Endometrial microvascular endothelial cells (primary cell): ENCODE data around the gene PCDHGA6. TPM values are rescaled to one million over a fixed set of nuclear protein-coding genes. Genes with fewer than 3 reads are reported as not detected.
"Not testable (repeated sequence)": the region's sequence is repeated elsewhere in the genome, so short reads cannot be mapped to it uniquely, and the experiment has no call there.

Source experiments
- in situ Hi-C: cut with HindIII; loops from 2 replicates; pipeline ENCODE4 v1.10.0; 2017; ENCODE audit warnings: low sequenced_read_pairs, low pct_unique_long_range_greater_than_20kb; ENCODE audit errors: inconsistent ontology term
- total RNA-seq: library from RNA; depleted of rRNA; stranded (reverse); fragments of >200 nt; gene quantifications from one replicate; pipeline ENCODE4 v1.2.3, GENCODE V29; 2015; ENCODE audit errors: inconsistent ontology term

The PCDHGA6 gene
- 1.2 TPM for total RNA-seq

DNA sequence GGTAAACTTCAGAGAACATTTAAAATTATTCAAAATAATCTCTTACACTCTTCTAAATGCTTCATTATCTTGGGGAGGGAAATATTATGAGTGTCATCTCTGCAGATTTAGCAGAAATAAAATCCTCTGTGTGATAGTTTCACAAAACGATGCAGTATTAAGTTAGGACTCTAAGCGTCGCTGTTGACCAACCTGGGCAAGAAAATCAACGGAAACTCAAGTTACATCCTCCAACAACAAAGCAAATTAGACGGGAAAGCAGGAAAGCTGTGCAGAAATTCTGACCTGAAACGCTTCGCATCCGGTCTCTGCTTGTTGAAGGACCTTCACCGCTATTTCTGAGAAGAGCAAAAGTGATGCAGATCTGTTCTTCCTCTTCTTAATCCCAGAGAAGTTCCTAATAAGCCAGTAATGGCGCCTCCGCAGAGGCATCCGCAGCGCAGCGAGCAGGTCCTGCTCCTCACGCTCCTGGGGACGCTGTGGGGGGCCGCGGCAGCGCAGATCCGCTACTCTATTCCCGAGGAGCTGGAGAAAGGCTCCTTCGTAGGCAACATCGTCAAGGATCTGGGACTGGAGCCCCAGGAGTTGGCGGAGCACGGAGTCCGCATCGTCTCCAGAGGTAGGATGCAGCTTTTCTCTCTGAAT lies at the start of gene PCDHGA6:
Gene PCDHGA6, plus strand, starts transcription at position 219 of the 645 bp plus-strand sequence. Its CDS starts 193 bp downstream, at position 412.
- in situ Hi-C loops: no loop called here

GRCh38 chr5:141326088-141326854 lies 47.4 kb upstream of the PCDHGA6 start:
- in situ Hi-C loops: no loop called here

- in situ Hi-C loops: no loop called here
These were observed 45.5 kb upstream of the PCDHGA6 start for GRCh38 chr5:141328231-141328630.

- in situ Hi-C loops: no loop called here
These were observed 43.2 kb upstream of the PCDHGA6 start, which contains the start of gene PCDHGA1 for GRCh38 chr5:141330299-141331080. Gene PCDHGA1 (plus strand): TSS chr5:141330514.

DNA sequence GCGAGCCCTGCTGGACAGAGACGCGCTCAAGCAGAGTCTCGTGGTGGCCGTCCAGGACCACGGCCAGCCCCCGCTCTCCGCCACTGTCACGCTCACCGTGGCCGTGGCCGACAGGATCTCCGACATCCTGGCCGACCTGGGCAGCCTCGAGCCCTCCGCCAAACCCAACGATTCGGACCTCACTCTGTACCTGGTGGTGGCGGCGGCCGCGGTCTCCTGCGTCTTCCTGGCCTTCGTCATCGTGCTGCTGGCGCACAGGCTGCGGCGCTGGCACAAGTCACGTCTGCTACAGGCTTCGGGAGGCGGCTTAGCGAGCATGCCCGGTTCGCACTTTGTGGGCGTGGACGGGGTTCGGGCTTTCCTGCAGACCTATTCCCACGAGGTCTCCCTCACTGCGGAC lies 41.1 kb upstream of the PCDHGA6 start:
- in situ Hi-C loops: not testable (repeated sequence)

- in situ Hi-C loops: no loop called here
These were observed 35.0 kb upstream of the PCDHGA6 start, which contains the start of gene PCDHGA2 for GRCh38 chr5:141338538-141339306. Gene PCDHGA2 (plus strand): TSS chr5:141338760.

DNA sequence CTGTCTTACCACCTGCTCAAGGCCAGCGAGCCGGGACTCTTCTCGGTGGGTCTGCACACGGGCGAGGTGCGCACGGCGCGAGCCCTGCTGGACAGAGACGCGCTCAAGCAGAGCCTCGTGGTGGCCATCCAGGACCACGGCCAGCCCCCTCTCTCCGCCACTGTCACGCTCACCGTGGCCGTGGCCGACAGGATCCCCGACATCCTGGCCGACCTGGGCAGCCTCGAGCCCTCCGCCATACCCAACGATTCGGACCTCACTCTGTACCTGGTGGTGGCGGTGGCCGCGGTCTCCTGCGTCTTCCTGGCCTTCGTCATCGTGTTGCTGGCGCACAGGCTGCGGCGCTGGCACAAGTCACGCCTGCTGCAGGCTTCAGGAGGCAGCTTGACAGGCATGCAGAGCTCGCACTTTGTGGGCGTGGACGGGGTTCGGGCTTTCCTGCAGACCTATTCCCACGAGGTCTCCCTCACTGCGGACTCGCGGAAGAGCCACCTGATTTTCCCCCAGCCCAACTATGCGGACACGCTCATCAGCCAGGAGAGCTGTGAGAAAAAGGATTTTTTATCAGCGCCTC lies 32.8 kb upstream of the PCDHGA6 start:
- in situ Hi-C loops: not testable (repeated sequence)

DNA sequence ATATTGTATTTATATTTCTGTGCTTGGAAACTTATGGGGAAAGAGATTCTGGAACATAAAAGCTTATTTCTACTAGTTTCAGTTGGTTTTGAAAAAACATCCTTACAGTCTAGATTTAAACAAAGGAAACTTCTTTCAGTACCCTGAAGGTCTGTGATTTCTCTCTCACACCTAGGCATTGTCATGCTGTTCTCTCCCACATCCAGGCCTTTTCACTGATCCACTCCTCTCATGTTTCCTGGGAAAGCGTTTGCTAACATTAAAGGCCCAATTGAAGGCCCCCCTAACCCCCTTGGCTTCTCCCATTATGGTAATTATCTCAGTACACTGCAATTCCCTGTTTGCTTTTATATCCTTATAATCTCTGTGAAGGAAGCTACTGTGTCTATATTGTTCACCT lies 30.9 kb upstream of the PCDHGA6 start:
- in situ Hi-C loops: no loop called here

GRCh38 chr5:141343242-141343952 lies 30.3 kb upstream of the PCDHGA6 start, which contains the start of gene PCDHGA3:
Gene PCDHGA3 (plus strand): TSS chr5:141343829. CDS start chr5:141344034, 205 bp downstream.
- in situ Hi-C loops: no loop called here

DNA sequence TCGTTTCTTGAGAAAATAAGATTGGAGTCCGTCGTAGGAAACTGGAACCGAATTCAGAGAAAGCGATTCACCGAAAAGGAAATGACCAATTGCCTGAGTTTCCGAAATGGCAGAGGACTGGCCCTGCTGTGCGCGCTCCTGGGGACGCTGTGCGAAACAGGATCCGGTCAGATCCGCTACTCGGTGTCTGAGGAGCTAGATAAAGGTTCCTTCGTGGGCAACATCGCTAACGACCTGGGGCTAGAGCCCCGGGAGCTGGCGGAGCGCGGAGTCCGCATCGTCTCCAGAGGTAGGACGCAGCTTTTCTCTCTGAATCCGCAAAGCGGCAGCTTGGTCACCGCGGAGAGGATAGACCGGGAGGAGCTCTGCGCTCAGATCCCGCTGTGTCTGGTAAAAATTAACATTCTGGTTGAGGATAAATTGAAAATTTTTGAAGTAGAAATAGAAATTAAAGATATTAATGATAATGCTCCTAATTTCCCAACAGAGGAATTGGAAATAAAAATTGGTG lies 29.7 kb upstream of the PCDHGA6 start:
- in situ Hi-C loops: no loop called here

- in situ Hi-C loops: no loop called here
These were observed 28.4 kb upstream of the PCDHGA6 start for GRCh38 chr5:141345327-141345726.

DNA sequence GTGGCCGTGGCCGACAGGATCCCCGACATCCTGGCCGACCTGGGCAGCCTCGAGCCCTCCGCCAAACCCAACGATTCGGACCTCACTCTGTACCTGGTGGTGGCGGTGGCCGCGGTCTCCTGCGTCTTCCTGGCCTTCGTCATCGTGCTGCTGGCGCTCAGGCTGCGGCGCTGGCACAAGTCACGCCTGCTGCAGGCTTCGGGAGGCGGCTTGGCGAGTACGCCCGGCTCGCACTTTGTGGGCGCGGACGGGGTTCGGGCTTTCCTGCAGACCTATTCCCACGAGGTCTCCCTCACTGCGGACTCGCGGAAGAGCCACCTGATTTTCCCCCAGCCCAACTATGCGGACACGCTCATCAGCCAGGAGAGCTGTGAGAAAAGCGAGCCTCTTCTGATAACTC lies 27.7 kb upstream of the PCDHGA6 start:
- in situ Hi-C loops: not testable (repeated sequence)

DNA sequence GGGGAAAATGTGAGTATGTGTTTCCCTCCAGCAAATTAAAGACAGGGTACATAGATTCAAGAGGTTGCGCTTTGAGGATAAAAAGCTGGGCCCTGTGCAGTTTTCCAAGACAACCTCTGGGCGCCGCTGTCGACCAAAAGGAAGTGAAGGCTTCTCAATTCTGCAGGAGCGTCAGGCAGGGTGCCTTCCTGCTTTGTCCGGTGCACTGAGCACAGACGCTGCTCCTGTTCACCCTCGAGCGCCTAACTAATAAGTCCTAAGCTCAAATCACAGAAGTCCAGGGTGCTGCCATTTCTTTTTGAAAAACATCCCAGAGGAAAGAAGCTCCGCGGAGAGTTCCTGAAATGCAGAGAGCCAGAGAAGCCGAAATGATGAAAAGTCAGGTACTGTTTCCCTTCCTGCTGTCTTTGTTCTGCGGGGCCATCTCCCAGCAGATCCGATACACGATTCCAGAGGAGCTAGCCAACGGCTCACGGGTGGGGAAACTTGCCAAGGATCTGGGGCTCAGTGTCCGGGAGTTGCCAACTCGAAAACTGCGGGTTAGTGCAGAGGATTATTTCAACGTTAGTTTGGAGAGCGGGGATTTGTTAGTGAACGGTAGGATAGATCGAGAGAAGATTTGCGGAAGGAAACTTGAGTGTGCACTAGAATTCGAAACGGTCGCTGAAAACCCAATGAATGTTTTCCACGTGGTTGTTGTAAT lies 23.6 kb upstream of the PCDHGA6 start, which contains the start of gene PCDHGB1:
Gene PCDHGB1, plus strand, starts transcription at position 183 of the 703 bp plus-strand sequence. Its CDS starts 162 bp downstream, at position 345.
- in situ Hi-C loops: no loop called here

DNA sequence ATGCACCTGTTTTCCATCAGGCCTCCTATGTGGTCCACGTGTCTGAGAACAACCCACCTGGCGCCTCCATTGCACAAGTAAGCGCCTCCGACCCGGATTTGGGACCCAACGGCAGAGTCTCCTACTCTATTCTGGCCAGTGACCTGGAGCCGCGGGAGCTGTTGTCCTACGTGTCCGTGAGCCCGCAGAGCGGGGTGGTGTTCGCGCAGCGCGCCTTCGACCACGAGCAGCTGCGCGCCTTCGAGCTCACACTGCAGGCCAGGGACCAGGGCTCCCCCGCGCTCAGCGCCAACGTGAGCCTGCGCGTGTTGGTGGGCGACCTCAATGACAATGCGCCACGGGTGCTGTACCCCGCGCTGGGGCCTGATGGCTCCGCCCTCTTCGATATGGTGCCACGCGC lies 22.1 kb upstream of the PCDHGA6 start:
- in situ Hi-C loops: no loop called here

- in situ Hi-C loops: no loop called here
These were observed 18.7 kb upstream of the PCDHGA6 start, which contains the start of gene PCDHGA4 for GRCh38 chr5:141354900-141355469. Gene PCDHGA4 (plus strand): TSS chr5:141355021. CDS start chr5:141355108, 87 bp downstream.

GRCh38 chr5:141355641-141356040 lies 18.1 kb upstream of the PCDHGA6 start:
- in situ Hi-C loops: no loop called here
